SK-N-MC (cell line): ENCODE measurements around the gene CSNK1G1.

Source experiments
- EZH2 ChIP-seq: fragments of 200-600 bp; sonication (generic); IDR thresholded peaks from one replicate; pipeline ENCODE4 v1.6.1; 2017; ENCODE audit warnings: antibody characterized with exemption
- FOXP2 ChIP-seq: optimal IDR thresholded peaks from 2 replicates; pipeline ENCODE3; 2011; ENCODE audit warnings: mild to moderate bottlenecking, moderate library complexity; ENCODE audit not compliant: insufficient read depth; ENCODE audit errors: extremely low read length, control extremely low read depth
- POLR2AphosphoS5 ChIP-seq: IDR thresholded peaks from 2 replicates; pipeline ENCODE4 v1.6.1; 2012; ENCODE audit warnings: mild to moderate bottlenecking, low read depth, low read length, borderline replicate concordance

DNA sequence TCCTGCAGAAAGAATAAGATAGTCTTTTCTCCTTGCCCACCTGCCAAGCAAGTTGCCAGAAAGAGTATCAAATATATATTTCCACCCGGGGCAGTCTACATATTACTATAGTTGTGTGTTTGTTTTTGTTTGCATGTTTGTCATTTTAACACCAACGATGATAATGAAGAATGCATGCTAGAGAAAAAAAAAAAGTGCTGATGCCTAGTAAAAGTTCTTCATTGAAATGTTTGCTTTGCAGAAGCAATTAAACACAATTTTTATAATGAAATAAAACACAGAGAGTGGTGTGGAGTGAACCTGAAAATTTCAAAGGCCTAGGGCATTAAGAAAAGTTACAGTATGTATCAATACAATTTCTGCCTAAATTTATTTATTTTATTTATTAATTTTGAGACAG, 27.8 kb upstream of the CSNK1G1 start:
- no peak for TF ChIP-seq POLR2AphosphoS5
- no peak for TF ChIP-seq EZH2
- no peak for TF ChIP-seq FOXP2
